ENCODE results near the gene LHPP.
A peak's percentile ranks its signal among the peaks of the same experiment; 100 is the strongest.

Gene LHPP

DNA sequence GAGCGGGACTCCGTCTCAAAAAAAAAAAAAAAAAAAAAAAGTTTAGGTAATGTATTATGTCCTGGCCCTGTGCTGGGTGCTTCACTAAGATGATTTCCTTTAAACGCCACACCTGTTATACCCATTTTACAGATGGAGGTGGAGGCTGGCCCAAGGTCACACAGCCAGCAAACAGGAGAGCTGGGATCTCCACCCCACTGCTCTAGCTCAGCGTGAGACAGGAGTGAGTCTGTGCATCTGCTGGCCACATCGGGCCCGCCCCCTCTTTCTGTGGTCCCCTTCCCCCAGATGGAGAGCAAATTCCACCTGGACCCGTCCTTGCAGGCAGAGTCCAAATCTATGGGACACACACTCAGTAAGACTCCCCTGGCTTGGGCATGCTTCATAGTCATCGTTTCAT, 51.0 kb downstream of the LHPP start:
- Histone ChIP-seq H2AK5ac (ENCODE audit: low read depth, low read length) (no peak overlapping the region), H2AFZ (ENCODE audit: low read length) (no peak overlapping the region), H3K9me3 (replicated peaks in 1 of 2; ENCODE audit: control insufficient read depth in 2 of 2, insufficient read depth in 1 of 2, low read depth in 1 of 2, low read length in 2 of 2) (no peaks in the 10 kb centered on the region), H3K27ac (replicated peaks; ENCODE audit: low read length) (no peak overlapping the region), H2BK12ac (ENCODE audit: low read length) (no peak overlapping the region), H3K4me2 (ENCODE audit: insufficient read depth, low read length, poor library complexity, severe bottlenecking) (no peak overlapping the region), H3K4ac (ENCODE audit: low read length) (no peak overlapping the region), H2BK120ac (ENCODE audit: low read depth, low read length) (no peak overlapping the region), H2BK15ac (ENCODE audit: low read length) (no peak overlapping the region), H3K9ac (ENCODE audit: low read depth, low read length, poor library complexity) (no peak overlapping the region), H3K4me1 (ENCODE audit: control insufficient read depth in 2 of 2, insufficient read depth in 1 of 2, low read depth in 1 of 2, low read length in 2 of 2) (peaks cover 4 to 8% of the 10 kb centered on the region in 2 donors), H3K27me3 (ENCODE audit: control insufficient read depth in 3 of 3, insufficient read depth in 3 of 3, low read depth in 1 of 3, low read length in 3 of 3) (no peaks in the 10 kb centered on the region), H3K79me1 (ENCODE audit: low read depth, low read length) (no peaks in the 10 kb centered on the region), H4K8ac (ENCODE audit: low read depth, low read length) (no peak overlapping the region), H3K36me3 (replicated peaks in 1 of 2; ENCODE audit: control insufficient read depth in 2 of 2, insufficient read depth in 2 of 2, low read length in 2 of 2) (no peaks in the 10 kb centered on the region), H3K23ac (ENCODE audit: low read depth, low read length, poor library complexity) (peak overlapping the region; percentile 31), H3K18ac (ENCODE audit: low read length) (no peak overlapping the region), H3K4me3 (ENCODE audit: low read length in 2 of 2) (no peak overlapping the region), H2BK5ac (ENCODE audit: low read length) (no peak overlapping the region), H4K91ac (ENCODE audit: low read depth, low read length, poor library complexity) (no peak overlapping the region), H3K14ac (ENCODE audit: low read length) (no peak overlapping the region)
- no peak for DNase-seq (ENCODE audit: low spot score)
- WGBS, 2 donors (ENCODE audit: extremely low coverage in 2 of 2, insufficient read length in 2 of 2, insufficient replicate concordance in 1 of 2), result no CpG with 5 or more reads among the region's 8 CpGs

DNA sequence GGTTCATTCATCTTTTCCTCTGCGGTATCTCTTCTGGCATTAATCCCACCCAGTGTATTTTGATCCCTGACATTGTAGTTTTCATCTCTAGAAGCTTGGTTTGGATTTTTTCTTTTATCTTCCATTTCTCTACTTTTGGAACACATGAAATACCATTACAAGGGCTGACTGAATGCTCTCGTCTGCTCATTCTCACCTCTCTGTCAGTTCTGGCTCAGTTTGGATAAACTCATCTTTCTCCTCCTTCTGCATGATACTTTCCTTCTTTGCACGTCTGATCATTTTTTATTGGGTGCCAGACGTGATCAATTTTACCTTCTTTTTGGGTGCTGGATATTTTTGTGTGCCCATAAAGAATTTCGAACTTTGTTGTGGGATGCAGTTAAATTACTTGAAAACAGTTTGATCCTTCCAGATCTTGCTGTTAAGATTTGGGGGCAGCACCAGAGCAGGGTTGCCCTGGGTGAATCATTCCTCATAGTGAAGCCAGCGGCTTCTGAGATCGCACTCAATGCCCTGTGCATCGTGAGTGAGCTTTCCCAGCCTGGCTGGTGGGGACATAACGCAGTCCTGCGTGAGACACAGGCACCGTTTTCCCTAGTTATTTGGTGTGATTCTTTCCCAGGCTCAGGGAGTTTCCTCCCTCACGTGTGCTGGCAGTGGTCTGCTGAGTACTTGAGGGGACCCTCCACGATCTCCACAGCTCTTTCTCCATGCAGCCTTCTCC, 53.8 kb downstream of the LHPP start:
- no peak overlapping the region for H2BK120ac ChIP-seq (ENCODE audit: low read depth, low read length)
- H4K91ac ChIP-seq (ENCODE audit: low read depth, low read length, poor library complexity), result no peak overlapping the region
- no peaks in the 10 kb centered on the region for H3K9me3 ChIP-seq (replicated peaks in 1 of 2; ENCODE audit: control insufficient read depth in 2 of 2, insufficient read depth in 1 of 2, low read depth in 1 of 2, low read length in 2 of 2)
- H3K18ac ChIP-seq (ENCODE audit: low read length), result no peak overlapping the region
- H3K23ac ChIP-seq (ENCODE audit: low read depth, low read length, poor library complexity), result no peak overlapping the region
- no peak overlapping the region for H3K4ac ChIP-seq (ENCODE audit: low read length)
- H2AK5ac ChIP-seq (ENCODE audit: low read depth, low read length), result no peak overlapping the region
- H3K27ac ChIP-seq (replicated peaks; ENCODE audit: low read length), result no peak overlapping the region
- no peak overlapping the region for H2BK5ac ChIP-seq (ENCODE audit: low read length)
- no peak overlapping the region for H2BK12ac ChIP-seq (ENCODE audit: low read length)
- H3K36me3 ChIP-seq (replicated peaks in 1 of 2; ENCODE audit: control insufficient read depth in 2 of 2, insufficient read depth in 2 of 2, low read length in 2 of 2), result no peaks in the 10 kb centered on the region
- no peak overlapping the region for H3K4me2 ChIP-seq (ENCODE audit: insufficient read depth, low read length, poor library complexity, severe bottlenecking)
- H3K9ac ChIP-seq (ENCODE audit: low read depth, low read length, poor library complexity), result no peak overlapping the region
- H4K8ac ChIP-seq (ENCODE audit: low read depth, low read length), result no peak overlapping the region
- peaks cover 9 to 10% of the 10 kb centered on the region in 2 donors for H3K4me1 ChIP-seq (ENCODE audit: control insufficient read depth in 2 of 2, insufficient read depth in 1 of 2, low read depth in 1 of 2, low read length in 2 of 2)
- no CpG with 5 or more reads among the region's 13 CpGs for WGBS, 2 donors (ENCODE audit: extremely low coverage in 2 of 2, insufficient read length in 2 of 2, insufficient replicate concordance in 1 of 2)
- no peak overlapping the region for H3K4me3 ChIP-seq (ENCODE audit: low read length in 2 of 2)
- DNase-seq (ENCODE audit: low spot score), result no peak
- H2AFZ ChIP-seq (ENCODE audit: low read length), result no peak overlapping the region
- H3K14ac ChIP-seq (ENCODE audit: low read length), result no peak overlapping the region
- no peaks in the 10 kb centered on the region for H3K27me3 ChIP-seq (ENCODE audit: control insufficient read depth in 3 of 3, insufficient read depth in 3 of 3, low read depth in 1 of 3, low read length in 3 of 3)
- H2BK15ac ChIP-seq (ENCODE audit: low read length), result no peak overlapping the region
- H3K79me1 ChIP-seq (ENCODE audit: low read depth, low read length), result no peaks in the 10 kb centered on the region

DNA sequence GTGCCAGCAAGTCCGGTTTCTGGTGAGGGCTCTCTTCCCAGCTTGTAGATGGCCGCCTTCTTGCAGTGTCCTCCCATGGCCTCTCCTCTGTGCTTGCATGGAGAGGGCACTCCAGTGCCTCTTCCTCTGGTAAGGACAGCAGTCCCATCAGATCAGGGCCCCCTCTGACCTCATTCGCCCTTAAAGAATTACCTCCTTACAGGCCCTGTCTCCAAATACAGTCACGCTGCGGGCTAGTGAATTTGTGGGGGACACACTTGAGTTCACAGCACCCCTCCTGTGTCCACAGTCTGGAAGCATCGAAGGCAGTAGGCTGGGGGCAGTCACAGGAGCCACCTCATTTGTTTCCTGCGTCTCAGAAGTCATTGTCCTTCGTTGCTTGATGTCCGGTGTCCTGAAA, 54.6 kb downstream of the LHPP start:
- H3K4me3 ChIP-seq (ENCODE audit: low read length in 2 of 2), result no peak overlapping the region
- no peaks in the 10 kb centered on the region for H3K27me3 ChIP-seq (ENCODE audit: control insufficient read depth in 3 of 3, insufficient read depth in 3 of 3, low read depth in 1 of 3, low read length in 3 of 3)
- no peaks in the 10 kb centered on the region for H3K79me1 ChIP-seq (ENCODE audit: low read depth, low read length)
- no peak overlapping the region for H3K18ac ChIP-seq (ENCODE audit: low read length)
- no peak overlapping the region for H3K23ac ChIP-seq (ENCODE audit: low read depth, low read length, poor library complexity)
- no peak overlapping the region for H4K91ac ChIP-seq (ENCODE audit: low read depth, low read length, poor library complexity)
- no peak overlapping the region for H4K8ac ChIP-seq (ENCODE audit: low read depth, low read length)
- no peak for DNase-seq (ENCODE audit: low spot score)
- H2BK120ac ChIP-seq (ENCODE audit: low read depth, low read length), result no peak overlapping the region
- no peak overlapping the region for H2AK5ac ChIP-seq (ENCODE audit: low read depth, low read length)
- no peaks in the 10 kb centered on the region for H3K36me3 ChIP-seq (replicated peaks in 1 of 2; ENCODE audit: control insufficient read depth in 2 of 2, insufficient read depth in 2 of 2, low read length in 2 of 2)
- no peak overlapping the region for H3K27ac ChIP-seq (replicated peaks; ENCODE audit: low read length)
- WGBS, 2 donors (ENCODE audit: extremely low coverage in 2 of 2, insufficient read length in 2 of 2, insufficient replicate concordance in 1 of 2), result no CpG with 5 or more reads among the region's 9 CpGs
- H3K14ac ChIP-seq (ENCODE audit: low read length), result no peak overlapping the region
- no peak overlapping the region for H2BK12ac ChIP-seq (ENCODE audit: low read length)
- H3K9me3 ChIP-seq (replicated peaks in 1 of 2; ENCODE audit: control insufficient read depth in 2 of 2, insufficient read depth in 1 of 2, low read depth in 1 of 2, low read length in 2 of 2), result no peaks in the 10 kb centered on the region
- no peak overlapping the region for H2BK15ac ChIP-seq (ENCODE audit: low read length)
- H3K4me2 ChIP-seq (ENCODE audit: insufficient read depth, low read length, poor library complexity, severe bottlenecking), result no peak overlapping the region
- H3K9ac ChIP-seq (ENCODE audit: low read depth, low read length, poor library complexity), result no peak overlapping the region
- H2BK5ac ChIP-seq (ENCODE audit: low read length), result no peak overlapping the region
- peaks cover 9 to 10% of the 10 kb centered on the region in 2 donors for H3K4me1 ChIP-seq (ENCODE audit: control insufficient read depth in 2 of 2, insufficient read depth in 1 of 2, low read depth in 1 of 2, low read length in 2 of 2)
- no peak overlapping the region for H3K4ac ChIP-seq (ENCODE audit: low read length)
- H2AFZ ChIP-seq (ENCODE audit: low read length), result no peak overlapping the region

DNA sequence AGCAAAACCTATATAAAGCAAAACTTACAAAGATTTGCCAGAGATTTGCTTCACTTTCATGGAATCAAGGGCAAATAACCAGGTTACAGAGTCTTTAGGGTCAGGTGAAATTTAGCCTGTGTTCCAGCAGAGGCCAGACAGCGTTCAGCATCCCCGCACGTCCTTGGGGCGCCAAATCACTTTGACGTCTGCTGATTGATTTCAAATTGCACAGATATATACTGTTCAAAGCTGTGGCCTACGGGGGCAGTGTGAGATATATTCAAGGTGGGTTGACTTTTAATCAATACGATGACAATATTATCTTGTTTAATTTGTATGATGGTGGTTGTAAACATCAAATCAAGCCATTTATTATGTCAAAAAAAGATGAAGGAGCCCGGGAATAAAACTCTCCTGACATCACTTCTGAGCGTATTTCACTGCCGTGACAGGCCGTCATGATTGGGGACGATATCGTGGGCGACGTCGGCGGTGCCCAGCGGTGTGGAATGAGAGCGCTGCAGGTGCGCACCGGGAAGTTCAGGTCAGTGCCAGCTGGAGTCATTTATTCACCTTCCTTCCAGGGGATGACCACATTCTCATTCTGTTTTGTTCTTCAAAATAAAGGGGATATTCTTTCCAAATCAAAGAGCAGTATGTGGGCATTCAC, 55.2 kb downstream of the LHPP start:
- no peak for DNase-seq (ENCODE audit: low spot score)
- no peaks in the 10 kb centered on the region for H3K36me3 ChIP-seq (replicated peaks in 1 of 2; ENCODE audit: control insufficient read depth in 2 of 2, insufficient read depth in 2 of 2, low read length in 2 of 2)
- no peak overlapping the region for H2AK5ac ChIP-seq (ENCODE audit: low read depth, low read length)
- no peak overlapping the region for H3K23ac ChIP-seq (ENCODE audit: low read depth, low read length, poor library complexity)
- no peak overlapping the region for H3K4ac ChIP-seq (ENCODE audit: low read length)
- H2BK15ac ChIP-seq (ENCODE audit: low read length), result no peak overlapping the region
- no peaks in the 10 kb centered on the region for H3K79me1 ChIP-seq (ENCODE audit: low read depth, low read length)
- WGBS, 2 donors (ENCODE audit: extremely low coverage in 2 of 2, insufficient read length in 2 of 2, insufficient replicate concordance in 1 of 2), result no CpG with 5 or more reads among the region's 21 CpGs
- H3K4me3 ChIP-seq (ENCODE audit: low read length in 2 of 2), result no peak overlapping the region
- H2BK5ac ChIP-seq (ENCODE audit: low read length), result no peak overlapping the region
- no peak overlapping the region for H4K91ac ChIP-seq (ENCODE audit: low read depth, low read length, poor library complexity)
- H3K27ac ChIP-seq (replicated peaks; ENCODE audit: low read length), result no peak overlapping the region
- no peak overlapping the region for H4K8ac ChIP-seq (ENCODE audit: low read depth, low read length)
- no peak overlapping the region for H2BK120ac ChIP-seq (ENCODE audit: low read depth, low read length)
- H2AFZ ChIP-seq (ENCODE audit: low read length), result no peak overlapping the region
- H3K9ac ChIP-seq (ENCODE audit: low read depth, low read length, poor library complexity), result no peak overlapping the region
- no peak overlapping the region for H3K4me2 ChIP-seq (ENCODE audit: insufficient read depth, low read length, poor library complexity, severe bottlenecking)
- H3K9me3 ChIP-seq (replicated peaks in 1 of 2; ENCODE audit: control insufficient read depth in 2 of 2, insufficient read depth in 1 of 2, low read depth in 1 of 2, low read length in 2 of 2), result no peaks in the 10 kb centered on the region
- no peaks in the 10 kb centered on the region for H3K27me3 ChIP-seq (ENCODE audit: control insufficient read depth in 3 of 3, insufficient read depth in 3 of 3, low read depth in 1 of 3, low read length in 3 of 3)
- H2BK12ac ChIP-seq (ENCODE audit: low read length), result no peak overlapping the region
- peak overlapping the region; percentile 65 for H3K18ac ChIP-seq (ENCODE audit: low read length)
- H3K14ac ChIP-seq (ENCODE audit: low read length), result no peak overlapping the region
- peaks cover 9% of the 10 kb centered on the region in 2 donors for H3K4me1 ChIP-seq (ENCODE audit: control insufficient read depth in 2 of 2, insufficient read depth in 1 of 2, low read depth in 1 of 2, low read length in 2 of 2)

Measured in neuronal stem cell (in vitro differentiated cells).